Panc1 (cell line): ENCODE measurements around the gene ZSCAN12.

ENCODE experiments used
- POLR2AphosphoS5 ChIP-seq: IDR thresholded peaks from 2 replicates; pipeline ENCODE4 v1.6.1; 2012; ENCODE audit warnings: mild to moderate bottlenecking, low read depth, low read length, moderate library complexity
- REST ChIP-seq, 2 experiments: IDR thresholded peaks; 2 replicates each; pipeline ENCODE4 v1.6.1; 2011 to 2012; ENCODE audit warnings: low read depth in 2 of 2, control low read depth in 1 of 2, low read length in 1 of 2, mild to moderate bottlenecking in 1 of 2, moderate library complexity in 1 of 2; ENCODE audit not compliant: insufficient read depth in 1 of 2
- SIN3A ChIP-seq: IDR thresholded peaks from 2 replicates; pipeline ENCODE4 v1.6.1; 2012; ENCODE audit warnings: low read depth, mild to moderate bottlenecking, low read length, moderate library complexity, borderline replicate concordance; ENCODE audit not compliant: insufficient read depth
- TF ChIP-seq, protein P1 (sequence below): fragments of 450-650 bp; IDR thresholded peaks from 2 replicates; pipeline ENCODE4 v1.5.1; 2017; ENCODE audit warnings: mild to moderate bottlenecking

GRCh38 chr6:28356666-28357020 is 42.9 kb downstream of the ZSCAN12 start:
- TF ChIP-seq, protein P1, sequence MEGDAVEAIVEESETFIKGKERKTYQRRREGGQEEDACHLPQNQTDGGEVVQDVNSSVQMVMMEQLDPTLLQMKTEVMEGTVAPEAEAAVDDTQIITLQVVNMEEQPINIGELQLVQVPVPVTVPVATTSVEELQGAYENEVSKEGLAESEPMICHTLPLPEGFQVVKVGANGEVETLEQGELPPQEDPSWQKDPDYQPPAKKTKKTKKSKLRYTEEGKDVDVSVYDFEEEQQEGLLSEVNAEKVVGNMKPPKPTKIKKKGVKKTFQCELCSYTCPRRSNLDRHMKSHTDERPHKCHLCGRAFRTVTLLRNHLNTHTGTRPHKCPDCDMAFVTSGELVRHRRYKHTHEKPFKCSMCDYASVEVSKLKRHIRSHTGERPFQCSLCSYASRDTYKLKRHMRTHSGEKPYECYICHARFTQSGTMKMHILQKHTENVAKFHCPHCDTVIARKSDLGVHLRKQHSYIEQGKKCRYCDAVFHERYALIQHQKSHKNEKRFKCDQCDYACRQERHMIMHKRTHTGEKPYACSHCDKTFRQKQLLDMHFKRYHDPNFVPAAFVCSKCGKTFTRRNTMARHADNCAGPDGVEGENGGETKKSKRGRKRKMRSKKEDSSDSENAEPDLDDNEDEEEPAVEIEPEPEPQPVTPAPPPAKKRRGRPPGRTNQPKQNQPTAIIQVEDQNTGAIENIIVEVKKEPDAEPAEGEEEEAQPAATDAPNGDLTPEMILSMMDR: no peak
- TF ChIP-seq POLR2AphosphoS5 (no peak), SIN3A (no peak), REST (IDR thresholded peaks at IDR 0.05; ENCODE audit: insufficient read depth in 1 of 2, low read depth in 2 of 2, low read length in 1 of 2) (no peak)
